Caco-2 (cell line): ENCODE measurements around the gene NOA1. TPM values are rescaled to one million over a fixed set of nuclear protein-coding genes. Genes with fewer than 3 reads are reported as not detected.

Source experiments
- BruUV-seq: library from RNA; stranded (reverse); fragments of 400-500 nt; replicated peaks from 2 replicates; lab custom pipeline; 2021; lab: Mats Ljungman, UMichigan
- CTCF ChIA-PET: fragments of 300-600 bp; sonication (Branson Sonifier 250); formaldehyde crosslinking; loops from one replicate; lab custom pipeline; 2022; ENCODE audit warnings: antibody characterized with exemption; lab: Charles Lee
- POLR2A ChIA-PET: fragments of 300-600 bp; sonication (Branson Sonifier 250); formaldehyde crosslinking; loops from one replicate; lab custom pipeline; 2022; ENCODE audit warnings: antibody characterized with exemption; lab: Charles Lee
- DNase-seq, 2 experiments: peaks; one replicate each; pipeline versions ENCODE4 v3.0.0 to v3.0.0-alpha.2; 2020 to 2022
- H3K27me3 ChIP-seq: replicated peaks from 2 replicates; pipeline ENCODE4 v1.6.0; 2011; ENCODE audit warnings: low read length; ENCODE audit not compliant: control insufficient read depth, insufficient read depth
- H3K36me3 ChIP-seq: 2 replicates; pipeline ENCODE4 v1.5.1; 2011; ENCODE audit warnings: low read length; ENCODE audit not compliant: control insufficient read depth, insufficient read depth
- H3K4me1 ChIP-seq: fragments of 250-450 bp; sonication (Bioruptor Pico); 2 replicates; pipeline ENCODE4 v1.5.1; 2020; ENCODE audit warnings: mild to moderate bottlenecking
- H3K4me3 ChIP-seq: 2 replicates; pipeline ENCODE4 v1.5.1; 2011; ENCODE audit warnings: low read depth, mild to moderate bottlenecking, control low read depth, low read length
- H3K9me3 ChIP-seq: fragments of 250-450 bp; sonication (Bioruptor Pico); 2 replicates; pipeline ENCODE4 v1.5.1; 2020; ENCODE audit warnings: mild to moderate bottlenecking, moderate library complexity
- H3K27ac Mint-ChIP-seq: one replicate; pipeline ENCODE4 v1.8.0; 2022; ENCODE audit warnings: mixed read lengths; ENCODE audit not compliant: unreplicated experiment
- H3K27me3 Mint-ChIP-seq: one replicate; pipeline ENCODE4 v1.8.0; 2022; ENCODE audit warnings: mixed read lengths; ENCODE audit not compliant: insufficient read depth, unreplicated experiment
- H3K36me3 Mint-ChIP-seq: one replicate; pipeline ENCODE4 v1.8.0; 2022; ENCODE audit warnings: mild to moderate bottlenecking, mixed read lengths; ENCODE audit not compliant: insufficient read depth, unreplicated experiment
- H3K4me1 Mint-ChIP-seq: one replicate; pipeline ENCODE4 v1.8.0; 2022; ENCODE audit warnings: low read depth, mixed read lengths; ENCODE audit not compliant: unreplicated experiment
- H3K4me3 Mint-ChIP-seq: one replicate; pipeline ENCODE4 v1.8.0; 2022; ENCODE audit warnings: mild to moderate bottlenecking, moderate library complexity, mixed read lengths; ENCODE audit not compliant: unreplicated experiment
- H3K9me3 Mint-ChIP-seq: one replicate; pipeline ENCODE4 v1.8.0; 2022; ENCODE audit warnings: mixed read lengths; ENCODE audit not compliant: unreplicated experiment
- intact Hi-C: fragments of 100-400 bp; cut with micrococcal nuclease; formaldehyde crosslinking; loops from one replicate; pipeline ENCODE4 v1.10.0; 2022; ENCODE audit not compliant: unreplicated experiment
- total RNA-seq: library from RNA; stranded (reverse); gene quantifications from 2 replicates; pipeline ENCODE4 v1.2.3, GENCODE V29; 2022
- TF ChIP-seq, protein P1 (sequence below), 2 experiments: fragments of 200-600 bp in 1 of 2; IDR thresholded peaks; 1 replicate in 1 of 2; 2 replicates in 1 of 2; pipeline versions ENCODE4 v1.5.1 to v1.8.0; 2011 to 2022; ENCODE audit warnings: antibody characterized with exemption in 1 of 2, control low read depth in 1 of 2, inconsistent platforms in 1 of 2, low read depth in 1 of 2, low read length in 1 of 2, mild to moderate bottlenecking in 1 of 2, moderate library complexity in 1 of 2; ENCODE audit not compliant: insufficient read depth in 1 of 2, severe bottlenecking in 1 of 2, unreplicated experiment in 1 of 2

The NOA1 gene
- total RNA-seq, 1 experiment from 2014 or later = 26.3 TPM

DNA sequence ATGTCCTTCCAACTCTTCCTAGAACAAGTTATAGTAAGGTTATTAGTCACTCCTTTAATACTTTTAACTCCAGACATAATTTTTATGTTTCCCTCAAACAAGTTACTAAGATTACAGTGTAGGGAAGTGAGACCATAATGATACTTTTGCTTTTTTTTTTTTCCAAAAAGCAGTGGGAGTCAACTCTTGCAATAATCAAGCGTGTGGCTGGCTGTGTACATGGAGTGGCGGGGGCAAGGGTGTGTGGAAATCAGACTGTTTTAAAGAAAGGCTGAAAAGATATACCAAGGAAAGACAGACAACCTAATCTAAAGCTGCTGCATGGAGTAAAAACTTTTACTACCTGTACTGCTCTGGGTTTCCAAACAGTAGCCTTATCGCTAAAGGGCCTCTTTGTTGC lies 4.1 kb downstream of the NOA1 start:
- H3K36me3 ChIP-seq = peaks cover 4% of the 10 kb centered on the region
- BruUV-seq = no TSS peak

GRCh38 chr4:56972809-56973208 lies 4.6 kb downstream of the NOA1 start:
- H3K27ac Mint-ChIP-seq = no peak overlapping the region
- DNase-seq = no peak
- CTCF ChIA-PET = no interaction called here
- POLR2A ChIA-PET = no interaction called here
- H3K4me3 Mint-ChIP-seq = no peak overlapping the region
- H3K36me3 Mint-ChIP-seq = peaks cover 69% of the 10 kb centered on the region
- H3K27me3 ChIP-seq = no peaks in the 10 kb centered on the region
- TF ChIP-seq, protein P1, sequence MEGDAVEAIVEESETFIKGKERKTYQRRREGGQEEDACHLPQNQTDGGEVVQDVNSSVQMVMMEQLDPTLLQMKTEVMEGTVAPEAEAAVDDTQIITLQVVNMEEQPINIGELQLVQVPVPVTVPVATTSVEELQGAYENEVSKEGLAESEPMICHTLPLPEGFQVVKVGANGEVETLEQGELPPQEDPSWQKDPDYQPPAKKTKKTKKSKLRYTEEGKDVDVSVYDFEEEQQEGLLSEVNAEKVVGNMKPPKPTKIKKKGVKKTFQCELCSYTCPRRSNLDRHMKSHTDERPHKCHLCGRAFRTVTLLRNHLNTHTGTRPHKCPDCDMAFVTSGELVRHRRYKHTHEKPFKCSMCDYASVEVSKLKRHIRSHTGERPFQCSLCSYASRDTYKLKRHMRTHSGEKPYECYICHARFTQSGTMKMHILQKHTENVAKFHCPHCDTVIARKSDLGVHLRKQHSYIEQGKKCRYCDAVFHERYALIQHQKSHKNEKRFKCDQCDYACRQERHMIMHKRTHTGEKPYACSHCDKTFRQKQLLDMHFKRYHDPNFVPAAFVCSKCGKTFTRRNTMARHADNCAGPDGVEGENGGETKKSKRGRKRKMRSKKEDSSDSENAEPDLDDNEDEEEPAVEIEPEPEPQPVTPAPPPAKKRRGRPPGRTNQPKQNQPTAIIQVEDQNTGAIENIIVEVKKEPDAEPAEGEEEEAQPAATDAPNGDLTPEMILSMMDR (IDR thresholded peaks at IDR 0.05; ENCODE audit: insufficient read depth in 1 of 2, low read depth in 1 of 2, low read length in 1 of 2, severe bottlenecking in 1 of 2, unreplicated experiment in 1 of 2) = no peak
- H3K4me1 ChIP-seq = no peaks in the 10 kb centered on the region
- intact Hi-C loops = no loop called here
- H3K4me3 ChIP-seq = no peak overlapping the region
- H3K4me1 Mint-ChIP-seq = no peaks in the 10 kb centered on the region
- H3K9me3 ChIP-seq = 0 out of 2 replicates have a peak, but pooled peaks cover 6% of the 10 kb centered on the region
- H3K27me3 Mint-ChIP-seq = no peaks in the 10 kb centered on the region
- H3K36me3 ChIP-seq = peaks cover 4% of the 10 kb centered on the region
- BruUV-seq = no TSS peak
- peaks cover 12% of the 10 kb centered on the region for H3K9me3 Mint-ChIP-seq

More for the DNA sequence above, 4.1 kb downstream of the NOA1 start:
- no peaks in the 10 kb centered on the region for H3K4me1 ChIP-seq
- 0 out of 2 replicates have a peak, but pooled peaks cover 6% of the 10 kb centered on the region for H3K9me3 ChIP-seq
- ChIA-PET POLR2A (no interaction called here), CTCF (no interaction called here)
- no peaks in the 10 kb centered on the region for H3K27me3 Mint-ChIP-seq
- peaks cover 12% of the 10 kb centered on the region for H3K9me3 Mint-ChIP-seq
- H3K4me1 Mint-ChIP-seq = no peaks in the 10 kb centered on the region
- H3K4me3 Mint-ChIP-seq = no peak overlapping the region
- peaks cover 69% of the 10 kb centered on the region for H3K36me3 Mint-ChIP-seq
- TF ChIP-seq, protein P1 (IDR thresholded peaks at IDR 0.05; ENCODE audit: insufficient read depth in 1 of 2, low read depth in 1 of 2, low read length in 1 of 2, severe bottlenecking in 1 of 2, unreplicated experiment in 1 of 2) = no peak
- intact Hi-C loops = no loop called here
- no peak overlapping the region for H3K27ac Mint-ChIP-seq
- no peaks in the 10 kb centered on the region for H3K27me3 ChIP-seq
- DNase-seq = no peak
- H3K4me3 ChIP-seq = no peak overlapping the region

DNA sequence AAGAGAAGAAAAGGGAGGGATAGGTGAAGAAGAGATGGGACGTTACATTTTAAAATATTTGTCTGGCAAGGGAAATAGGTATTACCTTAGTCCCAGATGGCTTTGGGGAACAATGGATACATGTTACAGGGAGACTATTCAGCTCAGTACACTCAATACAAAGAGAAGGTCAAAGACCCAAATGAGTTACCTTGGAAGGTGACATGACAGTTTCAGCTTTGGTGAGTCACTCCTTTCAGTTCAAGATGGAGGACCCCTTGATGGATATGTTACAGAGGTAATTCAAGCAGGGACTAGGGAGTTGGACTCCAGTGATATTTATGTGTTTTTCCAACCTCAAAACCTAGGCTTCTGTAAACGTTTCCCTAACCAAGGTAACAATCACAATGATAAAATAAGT lies 5.0 kb downstream of the NOA1 start:
- CTCF ChIA-PET = interaction anchor here (0.7 kb wide), 1 partner anchor 12 kb away, joined by 4 read pairs; no protein-coding TSS in a partner anchor
- Histone ChIP-seq H3K4me3 (no peak overlapping the region), H3K27me3 (no peaks in the 10 kb centered on the region), H3K4me1 (no peaks in the 10 kb centered on the region), H3K36me3 (peaks cover 4% of the 10 kb centered on the region), H3K9me3 (0 out of 2 replicates have a peak, but pooled peaks cover 6% of the 10 kb centered on the region)
- POLR2A ChIA-PET = no interaction called here
- TF ChIP-seq, protein P1 (IDR thresholded peaks at IDR 0.05; ENCODE audit: insufficient read depth in 1 of 2, low read depth in 1 of 2, low read length in 1 of 2, severe bottlenecking in 1 of 2, unreplicated experiment in 1 of 2) = no peak
- Mint-ChIP-seq H3K27me3 (no peaks in the 10 kb centered on the region), H3K4me3 (no peak overlapping the region), H3K27ac (no peak overlapping the region), H3K36me3 (peaks cover 69% of the 10 kb centered on the region), H3K4me1 (no peaks in the 10 kb centered on the region), H3K9me3 (peaks cover 12% of the 10 kb centered on the region)
- no TSS peak for BruUV-seq
- intact Hi-C loops = no loop called here
- DNase-seq = no peak
